GM19043 (cell line): ENCODE data around the gene TRAF3.

Source experiments
- ATAC-seq: cut with Tn5 transposase; IDR thresholded peaks from one replicate; pipeline ENCODE4 v1.9.1; 2021; ENCODE audit warnings: low read depth; ENCODE audit not compliant: unreplicated experiment

Gene TRAF3

GRCh38 chr14:102949062-102949800, 172.0 kb downstream of the TRAF3 start:
- ATAC-seq: no peak

- ATAC-seq: no peak
Measured at GRCh38 chr14:102949801-102950451, 172.7 kb downstream of the TRAF3 start.

GRCh38 chr14:102951034-102951433, 173.8 kb downstream of the TRAF3 start:
- no peak for ATAC-seq

DNA sequence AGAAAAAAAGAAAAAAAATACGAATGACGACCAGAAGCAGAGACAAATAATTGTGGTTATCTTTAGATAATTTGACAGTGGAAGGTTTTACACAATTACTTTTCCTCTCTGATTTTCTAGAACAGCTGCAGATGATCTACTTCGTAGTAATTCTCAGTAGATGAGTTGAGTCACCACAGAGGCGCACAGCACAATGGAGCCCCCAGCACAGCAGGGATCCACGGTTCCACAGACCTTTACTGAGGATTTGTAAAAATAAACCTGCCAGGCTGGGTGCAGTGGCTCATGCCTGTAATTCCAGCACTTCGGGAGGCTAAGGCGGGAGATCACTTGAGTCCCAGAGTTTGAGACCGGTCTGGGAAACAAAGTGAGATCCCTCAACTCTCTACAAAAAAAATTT, 174.6 kb downstream of the TRAF3 start:
- no peak for ATAC-seq

DNA sequence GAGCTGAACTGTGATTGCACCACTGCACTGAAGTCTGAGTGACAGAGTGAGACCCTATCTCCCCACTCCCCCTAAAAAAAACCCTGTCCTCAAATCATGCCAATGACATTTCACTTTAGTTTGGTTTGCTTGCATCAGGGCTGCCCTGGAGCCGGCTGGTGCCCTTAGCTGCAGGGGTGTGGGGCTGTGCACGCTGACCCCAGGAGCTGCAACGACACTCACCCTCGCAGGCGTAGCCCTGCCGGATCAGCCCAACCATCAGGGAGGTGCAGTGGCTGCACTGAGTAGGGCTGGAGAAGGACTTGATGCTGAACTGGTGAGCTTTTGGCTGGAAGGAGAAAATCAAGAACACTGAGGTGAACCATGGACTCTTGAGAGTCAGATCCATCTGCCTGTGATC, 175.0 kb downstream of the TRAF3 start:
- no peak for ATAC-seq

DNA sequence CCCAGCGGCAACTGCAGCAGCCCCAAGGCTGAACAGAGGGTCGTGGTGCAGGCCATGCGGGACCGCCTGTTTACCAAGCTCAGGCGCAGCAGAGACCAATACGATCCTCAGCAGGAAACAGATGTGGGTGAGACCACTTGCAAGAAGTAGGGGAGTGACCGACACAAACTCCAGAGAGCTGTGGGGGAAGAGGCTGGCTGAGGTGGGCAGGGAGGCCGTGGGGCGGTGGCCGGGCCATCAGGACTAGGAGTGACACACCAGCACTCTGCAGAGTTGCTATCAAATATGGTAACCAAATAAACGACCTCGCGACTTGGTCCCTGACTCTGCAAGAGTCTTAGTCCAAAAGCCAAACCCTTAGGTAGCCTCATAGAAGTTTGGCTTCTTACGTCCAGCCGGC, 175.9 kb downstream of the TRAF3 start:
- ATAC-seq: no peak

DNA sequence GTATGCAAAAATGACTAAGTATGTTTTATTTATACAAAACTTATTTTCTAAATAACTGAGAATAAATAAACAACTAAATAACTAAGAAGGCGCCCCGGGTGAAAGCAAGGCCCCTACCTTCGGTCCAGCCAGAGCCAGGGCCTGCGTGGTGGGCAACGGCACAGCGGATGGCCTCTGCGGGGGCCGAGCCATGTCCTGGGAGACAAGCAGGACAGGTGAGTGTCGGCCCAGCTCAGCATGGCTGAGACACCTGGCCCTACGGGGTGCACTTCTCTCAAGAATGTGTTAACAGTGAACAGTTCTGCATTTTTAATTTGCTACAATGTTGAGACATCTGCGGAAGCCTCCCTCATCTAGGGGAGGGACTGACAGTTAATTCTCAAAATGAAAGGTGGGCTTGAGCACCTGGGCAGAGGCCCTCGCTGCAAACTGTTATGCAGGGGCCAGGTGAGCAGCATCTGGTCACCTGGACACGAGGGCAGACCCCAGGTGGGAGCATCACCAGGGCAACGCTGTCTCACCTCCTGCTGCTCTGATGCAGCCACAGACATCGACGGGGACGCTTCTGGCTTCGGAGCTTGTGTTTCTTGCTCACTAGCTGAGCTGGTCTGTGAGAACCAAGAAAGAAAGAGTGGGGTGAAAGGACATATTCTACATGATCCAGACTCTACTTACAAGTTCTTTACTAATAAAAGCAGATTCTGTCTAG, 177.0 kb downstream of the TRAF3 start:
- ATAC-seq: no peak

GRCh38 chr14:102955636-102956408, 178.6 kb downstream of the TRAF3 start:
- ATAC-seq: no peak

GRCh38 chr14:102957222-102957621, 180.0 kb downstream of the TRAF3 start:
- no peak for ATAC-seq

GRCh38 chr14:102958461-102958860, 181.2 kb downstream of the TRAF3 start:
- ATAC-seq: no peak
